HEK293T (cell line): ENCODE results near the gene PPP2R5A.

Source experiments
- LEF1 ChIP-seq: fragments of 450-650 bp; IDR thresholded peaks from 2 replicates; pipeline ENCODE4 v1.6.1; 2017; ENCODE audit warnings: mild to moderate bottlenecking, borderline replicate concordance
- PKNOX1 ChIP-seq: fragments of 450-650 bp; IDR thresholded peaks from 2 replicates; pipeline ENCODE4 v1.6.1; 2016
- ZNF384 ChIP-seq: fragments of 450-650 bp; IDR thresholded peaks from 2 replicates; pipeline ENCODE4 v1.6.1; 2016

GRCh38 chr1:212315907-212316306, 30.7 kb downstream of the PPP2R5A start:
- TF ChIP-seq LEF1 (no peak), PKNOX1 (no peak), ZNF384 (no peak)
